22Rv1 (cell line): Measurements from ENCODE around the gene CDH22.

Source experiments
- CTCF ChIP-seq: fragments of 450-650 bp; IDR thresholded peaks from 2 replicates; pipeline ENCODE4 v1.5.1; 2017; ENCODE audit warnings: mild to moderate bottlenecking
- ZFX ChIP-seq: fragments of 450-650 bp; IDR thresholded peaks from 2 replicates; pipeline ENCODE4 v1.6.1; 2017; ENCODE audit warnings: antibody characterized with exemption, borderline replicate concordance

GRCh38 chr20:46220455-46221207 lies 87.7 kb downstream of the CDH22 start:
- TF ChIP-seq CTCF (no peak), ZFX (no peak)
